ENCODE measurements around the gene CSNK2A2.

DNA sequence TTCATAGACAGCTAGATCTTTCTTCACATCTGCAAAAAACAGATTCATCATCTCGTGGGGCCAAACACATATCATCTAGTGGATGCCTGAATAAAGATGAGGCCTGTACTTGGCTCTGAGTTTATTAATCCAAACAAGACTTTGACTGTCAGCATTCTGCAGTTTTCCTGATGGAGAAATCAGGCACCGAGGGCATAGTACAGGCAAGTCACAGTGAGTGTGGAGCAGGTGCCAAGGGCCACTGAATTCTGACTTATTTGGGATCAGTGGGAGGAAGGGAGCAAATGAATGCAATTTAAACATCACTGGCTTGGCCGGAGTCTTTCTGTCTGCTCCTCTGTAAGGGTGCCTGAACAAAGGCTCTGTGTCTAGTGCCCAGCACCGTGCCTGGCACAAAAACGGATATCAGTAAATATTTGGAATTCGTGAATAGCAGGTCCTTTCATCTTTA, 69.7 kb downstream of the CSNK2A2 start:
- TF ChIP-seq, protein P1, sequence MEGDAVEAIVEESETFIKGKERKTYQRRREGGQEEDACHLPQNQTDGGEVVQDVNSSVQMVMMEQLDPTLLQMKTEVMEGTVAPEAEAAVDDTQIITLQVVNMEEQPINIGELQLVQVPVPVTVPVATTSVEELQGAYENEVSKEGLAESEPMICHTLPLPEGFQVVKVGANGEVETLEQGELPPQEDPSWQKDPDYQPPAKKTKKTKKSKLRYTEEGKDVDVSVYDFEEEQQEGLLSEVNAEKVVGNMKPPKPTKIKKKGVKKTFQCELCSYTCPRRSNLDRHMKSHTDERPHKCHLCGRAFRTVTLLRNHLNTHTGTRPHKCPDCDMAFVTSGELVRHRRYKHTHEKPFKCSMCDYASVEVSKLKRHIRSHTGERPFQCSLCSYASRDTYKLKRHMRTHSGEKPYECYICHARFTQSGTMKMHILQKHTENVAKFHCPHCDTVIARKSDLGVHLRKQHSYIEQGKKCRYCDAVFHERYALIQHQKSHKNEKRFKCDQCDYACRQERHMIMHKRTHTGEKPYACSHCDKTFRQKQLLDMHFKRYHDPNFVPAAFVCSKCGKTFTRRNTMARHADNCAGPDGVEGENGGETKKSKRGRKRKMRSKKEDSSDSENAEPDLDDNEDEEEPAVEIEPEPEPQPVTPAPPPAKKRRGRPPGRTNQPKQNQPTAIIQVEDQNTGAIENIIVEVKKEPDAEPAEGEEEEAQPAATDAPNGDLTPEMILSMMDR (conservative IDR thresholded peaks at IDR 0.05; ENCODE audit: low read depth in 2 of 2), result no peak
- no peak for TF ChIP-seq ZNF114 (CRISPR knock-in tag; IDR thresholded peaks at IDR 0.05)
- no peak for TF ChIP-seq EZH2 (IDR thresholded peaks at IDR 0.05; ENCODE audit: low read depth, unreplicated experiment)
- TF ChIP-seq NANOG (IDR thresholded peaks at IDR 0.05; ENCODE audit: borderline replicate concordance), result no peak
- TF ChIP-seq POLR2AphosphoS5 (IDR thresholded peaks at IDR 0.05; ENCODE audit: low read depth), result no peak
- TF ChIP-seq EZH2phosphoT487 (IDR thresholded peaks at IDR 0.05; ENCODE audit: unreplicated experiment), result no peak
- TF ChIP-seq, protein P2, sequence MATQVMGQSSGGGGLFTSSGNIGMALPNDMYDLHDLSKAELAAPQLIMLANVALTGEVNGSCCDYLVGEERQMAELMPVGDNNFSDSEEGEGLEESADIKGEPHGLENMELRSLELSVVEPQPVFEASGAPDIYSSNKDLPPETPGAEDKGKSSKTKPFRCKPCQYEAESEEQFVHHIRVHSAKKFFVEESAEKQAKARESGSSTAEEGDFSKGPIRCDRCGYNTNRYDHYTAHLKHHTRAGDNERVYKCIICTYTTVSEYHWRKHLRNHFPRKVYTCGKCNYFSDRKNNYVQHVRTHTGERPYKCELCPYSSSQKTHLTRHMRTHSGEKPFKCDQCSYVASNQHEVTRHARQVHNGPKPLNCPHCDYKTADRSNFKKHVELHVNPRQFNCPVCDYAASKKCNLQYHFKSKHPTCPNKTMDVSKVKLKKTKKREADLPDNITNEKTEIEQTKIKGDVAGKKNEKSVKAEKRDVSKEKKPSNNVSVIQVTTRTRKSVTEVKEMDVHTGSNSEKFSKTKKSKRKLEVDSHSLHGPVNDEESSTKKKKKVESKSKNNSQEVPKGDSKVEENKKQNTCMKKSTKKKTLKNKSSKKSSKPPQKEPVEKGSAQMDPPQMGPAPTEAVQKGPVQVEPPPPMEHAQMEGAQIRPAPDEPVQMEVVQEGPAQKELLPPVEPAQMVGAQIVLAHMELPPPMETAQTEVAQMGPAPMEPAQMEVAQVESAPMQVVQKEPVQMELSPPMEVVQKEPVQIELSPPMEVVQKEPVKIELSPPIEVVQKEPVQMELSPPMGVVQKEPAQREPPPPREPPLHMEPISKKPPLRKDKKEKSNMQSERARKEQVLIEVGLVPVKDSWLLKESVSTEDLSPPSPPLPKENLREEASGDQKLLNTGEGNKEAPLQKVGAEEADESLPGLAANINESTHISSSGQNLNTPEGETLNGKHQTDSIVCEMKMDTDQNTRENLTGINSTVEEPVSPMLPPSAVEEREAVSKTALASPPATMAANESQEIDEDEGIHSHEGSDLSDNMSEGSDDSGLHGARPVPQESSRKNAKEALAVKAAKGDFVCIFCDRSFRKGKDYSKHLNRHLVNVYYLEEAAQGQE (IDR thresholded peaks at IDR 0.05; ENCODE audit: unreplicated experiment), result no peak
- TF ChIP-seq, protein P3, sequence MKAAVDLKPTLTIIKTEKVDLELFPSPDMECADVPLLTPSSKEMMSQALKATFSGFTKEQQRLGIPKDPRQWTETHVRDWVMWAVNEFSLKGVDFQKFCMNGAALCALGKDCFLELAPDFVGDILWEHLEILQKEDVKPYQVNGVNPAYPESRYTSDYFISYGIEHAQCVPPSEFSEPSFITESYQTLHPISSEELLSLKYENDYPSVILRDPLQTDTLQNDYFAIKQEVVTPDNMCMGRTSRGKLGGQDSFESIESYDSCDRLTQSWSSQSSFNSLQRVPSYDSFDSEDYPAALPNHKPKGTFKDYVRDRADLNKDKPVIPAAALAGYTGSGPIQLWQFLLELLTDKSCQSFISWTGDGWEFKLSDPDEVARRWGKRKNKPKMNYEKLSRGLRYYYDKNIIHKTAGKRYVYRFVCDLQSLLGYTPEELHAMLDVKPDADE (IDR thresholded peaks at IDR 0.05), result no peak
- no peak for TF ChIP-seq STAT1 (IDR thresholded peaks at IDR 0.05; ENCODE audit: unreplicated experiment)
- TF ChIP-seq CREB1 (CRISPR knock-in tag; IDR thresholded peaks at IDR 0.05; ENCODE audit: low read depth), result no peak
- TF ChIP-seq JUNB (IDR thresholded peaks at IDR 0.05; ENCODE audit: unreplicated experiment), result no peak
- no peak for TF ChIP-seq ZNF331 (CRISPR knock-in tag; IDR thresholded peaks at IDR 0.05; ENCODE audit: low read depth)
- TF ChIP-seq, protein P4, sequence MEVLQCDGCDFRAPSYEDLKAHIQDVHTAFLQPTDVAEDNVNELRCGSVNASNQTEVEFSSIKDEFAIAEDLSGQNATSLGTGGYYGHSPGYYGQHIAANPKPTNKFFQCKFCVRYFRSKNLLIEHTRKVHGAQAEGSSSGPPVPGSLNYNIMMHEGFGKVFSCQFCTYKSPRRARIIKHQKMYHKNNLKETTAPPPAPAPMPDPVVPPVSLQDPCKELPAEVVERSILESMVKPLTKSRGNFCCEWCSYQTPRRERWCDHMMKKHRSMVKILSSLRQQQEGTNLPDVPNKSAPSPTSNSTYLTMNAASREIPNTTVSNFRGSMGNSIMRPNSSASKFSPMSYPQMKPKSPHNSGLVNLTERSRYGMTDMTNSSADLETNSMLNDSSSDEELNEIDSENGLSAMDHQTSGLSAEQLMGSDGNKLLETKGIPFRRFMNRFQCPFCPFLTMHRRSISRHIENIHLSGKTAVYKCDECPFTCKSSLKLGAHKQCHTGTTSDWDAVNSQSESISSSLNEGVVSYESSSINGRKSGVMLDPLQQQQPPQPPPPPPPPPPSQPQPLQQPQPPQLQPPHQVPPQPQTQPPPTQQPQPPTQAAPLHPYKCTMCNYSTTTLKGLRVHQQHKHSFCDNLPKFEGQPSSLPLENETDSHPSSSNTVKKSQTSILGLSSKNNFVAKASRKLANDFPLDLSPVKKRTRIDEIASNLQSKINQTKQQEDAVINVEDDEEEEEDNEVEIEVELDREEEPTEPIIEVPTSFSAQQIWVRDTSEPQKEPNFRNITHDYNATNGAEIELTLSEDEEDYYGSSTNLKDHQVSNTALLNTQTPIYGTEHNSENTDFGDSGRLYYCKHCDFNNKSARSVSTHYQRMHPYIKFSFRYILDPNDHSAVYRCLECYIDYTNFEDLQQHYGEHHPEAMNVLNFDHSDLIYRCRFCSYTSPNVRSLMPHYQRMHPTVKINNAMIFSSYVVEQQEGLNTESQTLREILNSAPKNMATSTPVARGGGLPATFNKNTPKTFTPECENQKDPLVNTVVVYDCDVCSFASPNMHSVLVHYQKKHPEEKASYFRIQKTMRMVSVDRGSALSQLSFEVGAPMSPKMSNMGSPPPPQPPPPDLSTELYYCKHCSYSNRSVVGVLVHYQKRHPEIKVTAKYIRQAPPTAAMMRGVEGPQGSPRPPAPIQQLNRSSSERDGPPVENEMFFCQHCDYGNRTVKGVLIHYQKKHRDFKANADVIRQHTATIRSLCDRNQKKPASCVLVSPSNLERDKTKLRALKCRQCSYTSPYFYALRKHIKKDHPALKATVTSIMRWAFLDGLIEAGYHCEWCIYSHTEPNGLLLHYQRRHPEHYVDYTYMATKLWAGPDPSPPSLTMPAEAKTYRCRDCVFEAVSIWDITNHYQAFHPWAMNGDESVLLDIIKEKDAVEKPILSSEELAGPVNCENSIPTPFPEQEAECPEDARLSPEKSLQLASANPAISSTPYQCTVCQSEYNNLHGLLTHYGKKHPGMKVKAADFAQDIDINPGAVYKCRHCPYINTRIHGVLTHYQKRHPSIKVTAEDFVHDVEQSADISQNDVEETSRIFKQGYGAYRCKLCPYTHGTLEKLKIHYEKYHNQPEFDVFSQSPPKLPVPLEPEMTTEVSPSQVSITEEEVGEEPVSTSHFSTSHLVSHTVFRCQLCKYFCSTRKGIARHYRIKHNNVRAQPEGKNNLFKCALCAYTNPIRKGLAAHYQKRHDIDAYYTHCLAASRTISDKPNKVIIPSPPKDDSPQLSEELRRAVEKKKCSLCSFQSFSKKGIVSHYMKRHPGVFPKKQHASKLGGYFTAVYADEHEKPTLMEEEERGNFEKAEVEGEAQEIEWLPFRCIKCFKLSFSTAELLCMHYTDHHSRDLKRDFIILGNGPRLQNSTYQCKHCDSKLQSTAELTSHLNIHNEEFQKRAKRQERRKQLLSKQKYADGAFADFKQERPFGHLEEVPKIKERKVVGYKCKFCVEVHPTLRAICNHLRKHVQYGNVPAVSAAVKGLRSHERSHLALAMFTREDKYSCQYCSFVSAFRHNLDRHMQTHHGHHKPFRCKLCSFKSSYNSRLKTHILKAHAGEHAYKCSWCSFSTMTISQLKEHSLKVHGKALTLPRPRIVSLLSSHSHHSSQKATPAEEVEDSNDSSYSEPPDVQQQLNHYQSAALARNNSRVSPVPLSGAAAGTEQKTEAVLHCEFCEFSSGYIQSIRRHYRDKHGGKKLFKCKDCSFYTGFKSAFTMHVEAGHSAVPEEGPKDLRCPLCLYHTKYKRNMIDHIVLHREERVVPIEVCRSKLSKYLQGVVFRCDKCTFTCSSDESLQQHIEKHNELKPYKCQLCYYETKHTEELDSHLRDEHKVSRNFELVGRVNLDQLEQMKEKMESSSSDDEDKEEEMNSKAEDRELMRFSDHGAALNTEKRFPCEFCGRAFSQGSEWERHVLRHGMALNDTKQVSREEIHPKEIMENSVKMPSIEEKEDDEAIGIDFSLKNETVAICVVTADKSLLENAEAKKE (CRISPR knock-in tag; IDR thresholded peaks at IDR 0.05), result no peak
